Suprapubic skin (tissue), 4 donors: ENCODE results near the gene C1orf21. TPM values are rescaled to one million over a fixed set of nuclear protein-coding genes. Genes with fewer than 3 reads are reported as not detected.

Experiments used
- DNase-seq, 2 donors: peaks; one replicate each; pipeline ENCODE4 v3.0.0-alpha.2; 2019; ENCODE audit warnings: low spot score in 2 of 2
- H3K27ac ChIP-seq: fragments of 200-600 bp; sonication (generic); one replicate; pipeline ENCODE4 v1.5.1; 2019
- H3K27me3 ChIP-seq: fragments of 200-600 bp; sonication (generic); one replicate; pipeline ENCODE4 v1.5.1; 2019
- H3K36me3 ChIP-seq: fragments of 200-600 bp; sonication (generic); one replicate; pipeline ENCODE4 v1.5.1; 2019
- H3K4me1 ChIP-seq: fragments of 200-600 bp; sonication (generic); one replicate; pipeline ENCODE4 v1.5.1; 2019
- H3K4me3 ChIP-seq: fragments of 200-600 bp; sonication (generic); one replicate; pipeline ENCODE4 v1.5.1; 2019; ENCODE audit warnings: mild to moderate bottlenecking
- H3K9me3 ChIP-seq: fragments of 200-600 bp; sonication (generic); one replicate; pipeline ENCODE4 v1.5.1; 2019
- CTCF ChIP-seq, 2 donors: fragments of 200-600 bp in 1 of 2; fragments of 450-650 bp in 1 of 2; sonication (generic) in 1 of 2; IDR thresholded peaks; one replicate each; pipeline ENCODE4 v1.5.1; 2016 to 2019; ENCODE audit warnings: antibody characterized with exemption in 2 of 2, mild to moderate bottlenecking in 1 of 2, moderate library complexity in 1 of 2
- EP300 ChIP-seq: sonication (generic); formaldehyde crosslinking; IDR thresholded peaks from one replicate; pipeline ENCODE4 v1.6.1; 2017; ENCODE audit warnings: antibody characterized with exemption
- POLR2A ChIP-seq, 2 donors: fragments of 450-650 bp; IDR thresholded peaks; one replicate each; pipeline ENCODE4 v1.6.1; 2017; ENCODE audit warnings: antibody characterized with exemption in 2 of 2, mild to moderate bottlenecking in 2 of 2, moderate library complexity in 2 of 2
- POLR2AphosphoS5 ChIP-seq, 3 donors: sonication (generic); formaldehyde crosslinking; IDR thresholded peaks; one replicate each; pipeline ENCODE4 v1.6.1; 2017; ENCODE audit warnings: antibody characterized with exemption in 3 of 3
- WGBS: methylation state at CpG from one replicate; pipeline ENCODE4 v1.1.5; 2018; 5-methylcytosine and 5-hydroxymethylcytosine counted together
- total RNA-seq, 4 donors: library from RNA; depleted of rRNA; stranded (reverse); fragments of >200 nt; gene quantifications; one replicate each; pipeline ENCODE4 v1.1.0, GENCODE V29; 2016

Gene C1orf21
- total RNA-seq, 4 donors from 2014 or later, result 73.0 to 95.7 (median 79.2) TPM

- H3K27ac ChIP-seq, result peak overlapping the region; percentile 77
- WGBS, result 40% methylated on average over 5 of the region's 5 CpGs
- peak; percentile 30 to 70 (median 40) for TF ChIP-seq POLR2AphosphoS5 (IDR thresholded peaks at IDR 0.05)
- TF ChIP-seq CTCF (IDR thresholded peaks at IDR 0.05), result no peak
- no peak for TF ChIP-seq POLR2A (IDR thresholded peaks at IDR 0.05)
- H3K4me1 ChIP-seq, result peaks cover 13% of the 10 kb centered on the region
- H3K4me3 ChIP-seq, result no peak overlapping the region
- no peaks in the 10 kb centered on the region for H3K27me3 ChIP-seq
- H3K9me3 ChIP-seq, result peaks cover 4% of the 10 kb centered on the region
- H3K36me3 ChIP-seq, result no peaks in the 10 kb centered on the region
- DNase-seq, result no peak
Observed at GRCh38 chr1:184535191-184535970, 148.6 kb downstream of the C1orf21 start.

- H3K27ac ChIP-seq, result peak overlapping the region; percentile 72
- DNase-seq, result no peak
- 93% methylated on average over 8 of the region's 8 CpGs for WGBS
- H3K27me3 ChIP-seq, result no peaks in the 10 kb centered on the region
- no peaks in the 10 kb centered on the region for H3K36me3 ChIP-seq
- H3K4me1 ChIP-seq, result peaks cover 20% of the 10 kb centered on the region
- peaks cover 4% of the 10 kb centered on the region for H3K9me3 ChIP-seq
- TF ChIP-seq EP300, result no peak
- TF ChIP-seq POLR2A (IDR thresholded peaks at IDR 0.05), result no peak
- no peak for TF ChIP-seq CTCF (IDR thresholded peaks at IDR 0.05)
- TF ChIP-seq POLR2AphosphoS5 (IDR thresholded peaks at IDR 0.05), result no peak
- no peak overlapping the region for H3K4me3 ChIP-seq
Observed at GRCh38 chr1:184536246-184536985, 149.6 kb downstream of the C1orf21 start.

GRCh38 chr1:184539580-184539979 lies 152.8 kb downstream of the C1orf21 start:
- WGBS, result 82% methylated on average over 2 of the region's 2 CpGs
- no peak overlapping the region for H3K4me3 ChIP-seq

GRCh38 chr1:184541537-184542152 lies 154.8 kb downstream of the C1orf21 start:
- H3K9me3 ChIP-seq, result peaks cover 4% of the 10 kb centered on the region
- WGBS, result 40% methylated on average over 9 of the region's 9 CpGs
- peaks cover 49% of the 10 kb centered on the region for H3K4me1 ChIP-seq
- no peak overlapping the region for H3K4me3 ChIP-seq
- H3K27ac ChIP-seq, result peak overlapping the region; percentile 63
- no peaks in the 10 kb centered on the region for H3K27me3 ChIP-seq
- no peak for TF ChIP-seq CTCF (IDR thresholded peaks at IDR 0.05)
- TF ChIP-seq POLR2A (IDR thresholded peaks at IDR 0.05), result no peak
- no peak for TF ChIP-seq EP300
- no peak for TF ChIP-seq POLR2AphosphoS5 (IDR thresholded peaks at IDR 0.05)
- no peaks in the 10 kb centered on the region for H3K36me3 ChIP-seq
- no peak for DNase-seq

More at GRCh38 chr1:184539580-184539979, 152.8 kb downstream of the C1orf21 start:
- peaks cover 37% of the 10 kb centered on the region for H3K4me1 ChIP-seq
- no peak for TF ChIP-seq POLR2A (IDR thresholded peaks at IDR 0.05)
- no peak for TF ChIP-seq POLR2AphosphoS5 (IDR thresholded peaks at IDR 0.05)
- no peak for TF ChIP-seq CTCF (IDR thresholded peaks at IDR 0.05)
- TF ChIP-seq EP300, result no peak
- H3K36me3 ChIP-seq, result no peaks in the 10 kb centered on the region
- DNase-seq, result no peak
- no peaks in the 10 kb centered on the region for H3K27me3 ChIP-seq
- H3K27ac ChIP-seq, result no peak overlapping the region
- peaks cover 4% of the 10 kb centered on the region for H3K9me3 ChIP-seq

- H3K4me3 ChIP-seq, result no peak overlapping the region
- WGBS, result 74% methylated on average over 3 of the region's 3 CpGs
- H3K4me1 ChIP-seq, result peaks cover 55% of the 10 kb centered on the region
- H3K36me3 ChIP-seq, result no peaks in the 10 kb centered on the region
- H3K27me3 ChIP-seq, result no peaks in the 10 kb centered on the region
- no peak for TF ChIP-seq POLR2AphosphoS5 (IDR thresholded peaks at IDR 0.05)
- no peak for TF ChIP-seq EP300
- no peak for TF ChIP-seq CTCF (IDR thresholded peaks at IDR 0.05)
- no peak for TF ChIP-seq POLR2A (IDR thresholded peaks at IDR 0.05)
- H3K27ac ChIP-seq, result peak overlapping the region; percentile 63
- DNase-seq, result no peak
- H3K9me3 ChIP-seq, result peaks cover 4% of the 10 kb centered on the region
Observed at GRCh38 chr1:184542291-184542690, 155.5 kb downstream of the C1orf21 start.
